ENCODE data around the gene FXR2.

DNA sequence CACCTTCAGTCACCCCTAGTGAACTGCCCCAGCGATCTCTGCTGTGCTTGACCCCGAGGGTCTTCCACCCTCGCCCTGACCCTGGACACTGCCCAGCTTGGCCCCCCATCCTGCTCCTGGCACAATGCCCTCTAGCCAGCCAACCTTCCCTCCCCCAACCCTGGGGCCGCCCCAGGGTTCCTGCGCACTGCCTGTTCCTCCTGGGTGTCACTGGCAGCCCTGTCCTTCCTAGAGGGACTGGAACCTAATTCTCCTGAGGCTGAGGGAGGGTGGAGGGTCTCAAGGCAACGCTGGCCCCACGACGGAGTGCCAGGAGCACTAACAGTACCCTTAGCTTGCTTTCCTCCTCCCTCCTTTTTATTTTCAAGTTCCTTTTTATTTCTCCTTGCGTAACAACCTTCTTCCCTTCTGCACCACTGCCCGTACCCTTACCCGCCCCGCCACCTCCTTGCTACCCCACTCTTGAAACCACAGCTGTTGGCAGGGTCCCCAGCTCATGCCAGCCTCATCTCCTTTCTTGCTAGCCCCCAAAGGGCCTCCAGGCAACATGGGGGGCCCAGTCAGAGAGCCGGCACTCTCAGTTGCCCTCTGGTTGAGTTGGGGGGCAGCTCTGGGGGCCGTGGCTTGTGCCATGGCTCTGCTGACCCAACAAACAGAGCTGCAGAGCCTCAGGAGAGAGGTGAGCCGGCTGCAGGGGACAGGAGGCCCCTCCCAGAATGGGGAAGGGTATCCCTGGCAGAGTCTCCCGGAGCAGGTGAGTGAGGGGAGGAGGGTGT is 56.0 kb downstream of the FXR2 start, which contains the start of gene TNFSF13:
- no peak; the same call in 1 of the 2 replicates for TF ChIP-seq POLR2AphosphoS5 (IDR thresholded peaks at IDR 0.05; ENCODE audit: low read depth, low read length)
- TF ChIP-seq SIN3A (IDR thresholded peaks at IDR 0.05; ENCODE audit: borderline replicate concordance, insufficient read depth, low read length), result no peak
- no peak for TF ChIP-seq TAF1 (IDR thresholded peaks at IDR 0.05; ENCODE audit: borderline replicate concordance, insufficient read depth, low read length)
